Pancreas (tissue), 10 donors: ENCODE measurements around the gene AGBL1. TPM values are rescaled to one million over a fixed set of nuclear protein-coding genes. Genes with fewer than 3 reads are reported as not detected.

Experiments used
- ATAC-seq, 4 donors: fragments of 200-7000 bp; cut with Tn5 transposase; one replicate each; pipeline versions ENCODE4 v1.8.0 to v1.9.1; 2020; ENCODE audit warnings: mild to moderate bottlenecking in 4 of 4, moderate library complexity in 4 of 4
- DNase-seq, 6 donors: peaks; one replicate each; pipeline ENCODE4 v3.0.0-alpha.2; 2020
- FAIRE-seq: peaks from 2 replicates; lab custom pipeline; 2012; peaks lifted over from hg19 to GRCh38; lab: Jason Lieb, UNC
- H3K27ac ChIP-seq, 4 donors: fragments of 200-600 bp; sonication (generic); 1 replicate in 3 of 4; 2 replicates in 1 of 4; pipeline versions ENCODE4 v1.5.0 to v1.8.0; 2020
- H3K27me3 ChIP-seq, 4 donors: fragments of 200-600 bp; one replicate each; pipeline ENCODE4 v1.8.0; 2021
- H3K36me3 ChIP-seq, 3 donors: fragments of 200-600 bp; sonication (generic) in 1 of 3; one replicate each; pipeline versions ENCODE4 v1.5.0 to v1.8.0; 2020 to 2021
- H3K4me1 ChIP-seq, 3 donors: fragments of 200-600 bp; one replicate each; pipeline ENCODE4 v1.8.0; 2021
- H3K4me3 ChIP-seq, 4 donors: fragments of 200-600 bp; sonication (generic) in 2 of 4; one replicate each; pipeline versions ENCODE4 v1.5.0 to v1.8.0; 2020 to 2021
- H3K9me3 ChIP-seq, 4 donors: fragments of 200-600 bp; one replicate each; pipeline ENCODE4 v1.8.0; 2021
- CTCF ChIP-seq, 4 donors: fragments of 200-600 bp; sonication (generic) in 3 of 4; IDR thresholded peaks; one replicate each; pipeline versions ENCODE4 v1.5.0 to v1.8.0; 2021; ENCODE audit warnings: antibody characterized with exemption in 4 of 4
- WGBS, 2 donors: extraction: QIAGEN DNeasy Blood & Tissue Kit; methylation state at CpG; one replicate each; pipeline ENCODE4 v1.1.7; 2013; 5-methylcytosine and 5-hydroxymethylcytosine counted together
- intact Hi-C, 3 donors: fragments of 100-400 bp; cut with DNase I; formaldehyde crosslinking; loops; one replicate each; pipeline versions ENCODE4 v1.11.1 to v1.14.2; 2022
- polyA plus RNA-seq, 2 donors: library from polyadenylated mRNA; stranded (reverse); fragments of 200-250 nt; gene quantifications; one replicate each; pipeline ENCODE4 v1.2.3, GENCODE V29; 2013
- total RNA-seq, 6 donors: library from RNA; stranded (reverse); fragmentation: NEBNext Ultra II Directional in 4 of 6; extraction: Animal tissue kit (Norgen Biotek cat#: 25700) in 4 of 6; gene quantifications; one replicate each; pipeline versions ENCODE4 v1.2.1 to v1.2.4, GENCODE V29; 2021 to 2023
- donor health status: healthy with polysubstance abuse.
- donor health status: DM: no; HTN: no; CAD: no; lungs with moderate emphysema.
- donor health status: DM: no; HTN: no; CAD: no.
- donor health status: control.
- donor health status: control.
- donor health status: Bipolar disorder and iron deficiency.
- donor health status: DM: yes; HTN: yes; CAD: no.
- donor health status: DM: no; HTN: no; CAD: no.
- donor health status: DM: no; HTN: no; CAD: no.
- donor health status: DM: yes; HTN: yes; CAD: no.

AGBL1 gene
- total and polyA plus RNA-seq, 8 donors: under 0.01 to 0.06 (median 0.05) TPM; not detected in 5

GRCh38 chr15:86193716-86194380 is 114.2 kb downstream of the AGBL1 start:
- TF ChIP-seq CTCF (IDR thresholded peaks at IDR 0.05): no peak
- 46 to 63% methylated on average over 11 of the region's 11 CpGs for WGBS, 2 donors
- Histone ChIP-seq H3K9me3 (no peaks in the 10 kb centered on the region), H3K27ac (no peak overlapping the region), H3K4me3 (no peak overlapping the region), H3K4me1 (no peaks in the 10 kb centered on the region), H3K27me3 (peaks cover 0 to 5% (median 2%) of the 10 kb centered on the region in 4 donors), H3K36me3 (no peaks in the 10 kb centered on the region)
- DNase-seq (no peak), FAIRE-seq (no peak), ATAC-seq (no peak)
- intact Hi-C loops: no loop called here

GRCh38 chr15:86197770-86198169 is 118.1 kb downstream of the AGBL1 start:
- Histone ChIP-seq H3K36me3 (no peaks in the 10 kb centered on the region), H3K4me1 (no peaks in the 10 kb centered on the region), H3K4me3 (no peak overlapping the region), H3K9me3 (no peaks in the 10 kb centered on the region), H3K27ac (no peak overlapping the region), H3K27me3 (no peaks in the 10 kb centered on the region)
- FAIRE-seq (no peak), DNase-seq (no peak), ATAC-seq (no peak)
- no peak for TF ChIP-seq CTCF (IDR thresholded peaks at IDR 0.05)
- intact Hi-C loops: no loop called here

- TF ChIP-seq CTCF (IDR thresholded peaks at IDR 0.05): no peak
- no peak for DNase-seq
- Histone ChIP-seq H3K27me3 (no peaks in the 10 kb centered on the region), H3K4me1 (no peaks in the 10 kb centered on the region), H3K4me3 (no peak overlapping the region), H3K27ac (no peak overlapping the region), H3K36me3 (no peaks in the 10 kb centered on the region), H3K9me3 (no peaks in the 10 kb centered on the region)
- intact Hi-C loops: no loop called here
- FAIRE-seq: peak; percentile 9
- ATAC-seq: no peak
- WGBS, 2 donors: 43 to 51% methylated on average over 7 of the region's 7 CpGs
Measured at GRCh38 chr15:86199467-86200145, 119.9 kb downstream of the AGBL1 start.

GRCh38 chr15:86201313-86202008 is 121.8 kb downstream of the AGBL1 start:
- H3K27ac ChIP-seq: no peak overlapping the region
- no peak overlapping the region for H3K4me3 ChIP-seq
- FAIRE-seq (no peak), DNase-seq (no peak), ATAC-seq (no peak)
- H3K9me3 ChIP-seq: no peaks in the 10 kb centered on the region
- 72 to 76% methylated on average over 3 of the region's 3 CpGs for WGBS, 2 donors
- H3K4me1 ChIP-seq: no peaks in the 10 kb centered on the region
- no peak for TF ChIP-seq CTCF (IDR thresholded peaks at IDR 0.05)
- no peaks in the 10 kb centered on the region for H3K36me3 ChIP-seq
- H3K27me3 ChIP-seq: no peaks in the 10 kb centered on the region
- intact Hi-C loops: no loop called here
